ENCODE results near the gene GRM4.

- TF ChIP-seq, protein P1, sequence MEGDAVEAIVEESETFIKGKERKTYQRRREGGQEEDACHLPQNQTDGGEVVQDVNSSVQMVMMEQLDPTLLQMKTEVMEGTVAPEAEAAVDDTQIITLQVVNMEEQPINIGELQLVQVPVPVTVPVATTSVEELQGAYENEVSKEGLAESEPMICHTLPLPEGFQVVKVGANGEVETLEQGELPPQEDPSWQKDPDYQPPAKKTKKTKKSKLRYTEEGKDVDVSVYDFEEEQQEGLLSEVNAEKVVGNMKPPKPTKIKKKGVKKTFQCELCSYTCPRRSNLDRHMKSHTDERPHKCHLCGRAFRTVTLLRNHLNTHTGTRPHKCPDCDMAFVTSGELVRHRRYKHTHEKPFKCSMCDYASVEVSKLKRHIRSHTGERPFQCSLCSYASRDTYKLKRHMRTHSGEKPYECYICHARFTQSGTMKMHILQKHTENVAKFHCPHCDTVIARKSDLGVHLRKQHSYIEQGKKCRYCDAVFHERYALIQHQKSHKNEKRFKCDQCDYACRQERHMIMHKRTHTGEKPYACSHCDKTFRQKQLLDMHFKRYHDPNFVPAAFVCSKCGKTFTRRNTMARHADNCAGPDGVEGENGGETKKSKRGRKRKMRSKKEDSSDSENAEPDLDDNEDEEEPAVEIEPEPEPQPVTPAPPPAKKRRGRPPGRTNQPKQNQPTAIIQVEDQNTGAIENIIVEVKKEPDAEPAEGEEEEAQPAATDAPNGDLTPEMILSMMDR (IDR thresholded peaks at IDR 0.05), result no peak
- no peak for TF ChIP-seq POLR2A (IDR thresholded peaks at IDR 0.05)
Observed at GRCh38 chr6:33988121-33989015, 157.5 kb downstream of the GRM4 start.

Measured in Peyer's patch (tissue), 4 donors.